ENCODE measurements around the gene SLC6A7. TPM values are rescaled to one million over a fixed set of nuclear protein-coding genes. Genes with fewer than 3 reads are reported as not detected.

SLC6A7 gene
- total and polyA plus RNA-seq, 12 donors, result not detected

GRCh38 chr5:150242251-150242894 is 52.5 kb downstream of the SLC6A7 start:
- Histone ChIP-seq H3K4me3 (no peak overlapping the region), H3K27me3 (no peaks in the 10 kb centered on the region), H3K27ac (no peak overlapping the region), H3K4me1 (replicated peaks in 1 of 2) (no peaks in the 10 kb centered on the region), H3K36me3 (replicated peaks in 1 of 2) (no peaks in the 10 kb centered on the region), H3K9me3 (replicated peaks in 1 of 3) (no peaks in the 10 kb centered on the region)
- DNase-seq, result no peak
- intact Hi-C loops (cut with DNase I), result no loop called here
- WGBS, 4 donors, result 90 to 97% (median 95%) methylated on average over 11 of the region's 11 CpGs
- TF ChIP-seq CTCF (IDR thresholded peaks at IDR 0.05), result no peak
- TF ChIP-seq POLR2A (IDR thresholded peaks at IDR 0.05), result no peak

DNA sequence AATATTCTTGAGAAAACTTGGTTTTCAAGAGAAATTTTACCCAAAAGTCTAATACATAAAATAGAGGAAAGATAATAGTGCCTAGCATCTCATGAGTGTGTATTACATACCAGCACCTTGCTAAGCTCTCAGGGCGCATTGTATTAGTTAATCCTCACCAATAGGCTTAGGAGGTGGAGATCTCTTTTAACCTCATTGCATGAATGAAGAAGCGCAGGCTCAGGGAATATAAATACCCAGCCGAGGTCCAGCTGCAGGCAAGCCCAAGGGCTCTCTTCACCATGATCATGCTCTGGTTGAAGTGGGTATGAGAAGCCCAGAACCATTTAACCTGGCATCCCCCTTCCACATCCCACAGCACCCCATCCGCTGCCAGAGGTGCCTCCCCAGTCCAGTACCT is 53.7 kb downstream of the SLC6A7 start:
- Histone ChIP-seq H3K9me3 (replicated peaks in 1 of 3) (no peaks in the 10 kb centered on the region), H3K27me3 (no peaks in the 10 kb centered on the region), H3K4me1 (replicated peaks in 1 of 2) (no peaks in the 10 kb centered on the region), H3K4me3 (no peak overlapping the region), H3K27ac (no peak overlapping the region), H3K36me3 (replicated peaks in 1 of 2) (no peaks in the 10 kb centered on the region)
- no peak for TF ChIP-seq POLR2A (IDR thresholded peaks at IDR 0.05)
- TF ChIP-seq CTCF (IDR thresholded peaks at IDR 0.05), result no peak
- 81 to 93% (median 90%) methylated on average over 4 of the region's 4 CpGs for WGBS, 4 donors
- DNase-seq, result no peak
- intact Hi-C loops (cut with DNase I), result no loop called here

GRCh38 chr5:150244209-150244608 is 54.3 kb downstream of the SLC6A7 start:
- Histone ChIP-seq H3K27ac (no peak overlapping the region), H3K4me3 (no peak overlapping the region)
- intact Hi-C loops (cut with DNase I), result no loop called here

GRCh38 chr5:150245111-150245789 is 55.4 kb downstream of the SLC6A7 start:
- H3K27me3 ChIP-seq, result no peaks in the 10 kb centered on the region
- peak in 5 of 7 donors; percentile 5 to 54 (median 27) for DNase-seq
- no peaks in the 10 kb centered on the region for H3K9me3 ChIP-seq (replicated peaks in 1 of 3)
- H3K36me3 ChIP-seq (replicated peaks in 1 of 2), result no peaks in the 10 kb centered on the region
- TF ChIP-seq CTCF (IDR thresholded peaks at IDR 0.05) (no peak), POLR2A (IDR thresholded peaks at IDR 0.05) (no peak)
- no peaks in the 10 kb centered on the region for H3K4me1 ChIP-seq (replicated peaks in 1 of 2)
- no peak overlapping the region for H3K4me3 ChIP-seq
- intact Hi-C loops (cut with DNase I), result no loop called here
- H3K27ac ChIP-seq, result no peak overlapping the region
- WGBS, 4 donors, result 61 to 74% (median 70%) methylated on average over 12 to 18 of the region's 18 CpGs

More at GRCh38 chr5:150244209-150244608, 54.3 kb downstream of the SLC6A7 start:
- DNase-seq, result no peak
- no peaks in the 10 kb centered on the region for H3K36me3 ChIP-seq (replicated peaks in 1 of 2)
- H3K27me3 ChIP-seq, result no peaks in the 10 kb centered on the region
- no peaks in the 10 kb centered on the region for H3K9me3 ChIP-seq (replicated peaks in 1 of 3)
- 78 to 84% (median 81%) methylated on average over 7 of the region's 7 CpGs for WGBS, 4 donors
- TF ChIP-seq POLR2A (IDR thresholded peaks at IDR 0.05) (no peak), CTCF (IDR thresholded peaks at IDR 0.05) (no peak)
- no peaks in the 10 kb centered on the region for H3K4me1 ChIP-seq (replicated peaks in 1 of 2)
